Mononuclear cell (primary cell): ENCODE results near the gene OPN1SW. TPM values are rescaled to one million over a fixed set of nuclear protein-coding genes. Genes with fewer than 3 reads are reported as not detected.

Experiments used
- total RNA-seq: library from RNA; depleted of rRNA; stranded (reverse); fragments of >200 nt; gene quantifications from one replicate; pipeline ENCODE4 v1.2.3, GENCODE V29; 2012

Gene OPN1SW
- total RNA-seq, 1 donor: not detected

Other genes starting within 250 kb of the OPN1SW start
- gene GARIN1A, start 103.5 kb downstream of the OPN1SW start, total RNA-seq: 0.52 TPM
- 39.9 TPM for gene CALU, start 36.4 kb downstream of the OPN1SW start, total RNA-seq
- 1.3 TPM for gene CCDC136, start 16.2 kb upstream of the OPN1SW start, total RNA-seq
- gene FLNC, start 54.6 kb upstream of the OPN1SW start, total RNA-seq: under 0.01 TPM
- gene ATP6V1F, start 87.1 kb upstream of the OPN1SW start, total RNA-seq: 87.9 TPM
- gene KCP, start 134.9 kb upstream of the OPN1SW start, total RNA-seq: 0.10 TPM
- 26.7 TPM for gene IRF5, start 162.1 kb upstream of the OPN1SW start, total RNA-seq